NB4 (cell line): ENCODE data around the gene C2orf78.
"Not testable (repeated sequence)": the region's sequence is repeated elsewhere in the genome, so short reads cannot be mapped to it uniquely, and the experiment has no call there.

ENCODE experiments used
- CTCF ChIP-seq: IDR thresholded peaks from one replicate; pipeline ENCODE4 v1.5.1; 2012; ENCODE audit warnings: low read depth, low read length
- TF ChIP-seq, protein P1 (sequence below): IDR thresholded peaks from 2 replicates; pipeline ENCODE4 v1.6.1; 2011; ENCODE audit warnings: low read depth, low read length

- not testable (repeated sequence) for TF ChIP-seq CTCF
- TF ChIP-seq, protein P1, sequence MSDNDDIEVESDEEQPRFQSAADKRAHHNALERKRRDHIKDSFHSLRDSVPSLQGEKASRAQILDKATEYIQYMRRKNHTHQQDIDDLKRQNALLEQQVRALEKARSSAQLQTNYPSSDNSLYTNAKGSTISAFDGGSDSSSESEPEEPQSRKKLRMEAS: not testable (repeated sequence)
These were observed 29.7 kb upstream of the C2orf78 start for GRCh38 chr2:73754332-73754731.
